Transverse colon (tissue), 4 donors: ENCODE results near the gene TAB3. TPM values are rescaled to one million over a fixed set of nuclear protein-coding genes. Genes with fewer than 3 reads are reported as not detected.

ENCODE experiments used
- DNase-seq: peaks from one replicate; pipeline ENCODE4 v3.0.0-alpha.2; 2019
- H3K27ac ChIP-seq, 4 donors: fragments of 200-600 bp; sonication (generic); 2 replicates each; pipeline ENCODE4 v1.5.1; 2016 to 2018; ENCODE audit warnings: inconsistent platforms in 4 of 4
- H3K27me3 ChIP-seq: fragments of 200-600 bp; sonication (generic); 2 replicates; pipeline ENCODE4 v1.5.1; 2017; ENCODE audit warnings: inconsistent platforms
- H3K36me3 ChIP-seq, 4 donors: fragments of 200-600 bp; sonication (generic); 2 replicates each; pipeline ENCODE4 v1.5.1; 2017 to 2019; ENCODE audit warnings: inconsistent platforms in 4 of 4
- H3K4me1 ChIP-seq, 4 donors: fragments of 200-600 bp; sonication (generic); 2 replicates each; pipeline ENCODE4 v1.5.1; 2017 to 2020; ENCODE audit warnings: inconsistent platforms in 4 of 4
- H3K4me3 ChIP-seq, 4 donors: fragments of 200-600 bp; sonication (generic); 1 replicate in 1 of 4; 2 replicates in 3 of 4; pipeline versions ENCODE4 v1.5.1 to v1.6.1; 2017 to 2019; ENCODE audit warnings: inconsistent platforms in 4 of 4
- H3K9me3 ChIP-seq, 2 donors: fragments of 200-600 bp; sonication (generic); 2 replicates each; pipeline ENCODE4 v1.5.1; 2017 to 2019; ENCODE audit warnings: inconsistent platforms in 2 of 2
- CTCF ChIP-seq, 5 experiments: fragments of 200-600 bp in 3 of 5; fragments of 450-650 bp in 2 of 5; sonication (generic) in 3 of 5; IDR thresholded peaks; 1 replicate in 2 of 5; 2 replicates in 3 of 5; pipeline ENCODE4 v1.5.1; 2016 to 2017; ENCODE audit warnings: antibody characterized with exemption in 5 of 5, inconsistent platforms in 3 of 5, mild to moderate bottlenecking in 2 of 5, moderate library complexity in 1 of 5
- EP300 ChIP-seq: sonication (generic); formaldehyde crosslinking; IDR thresholded peaks from one replicate; pipeline ENCODE4 v1.6.1; 2017; ENCODE audit warnings: antibody characterized with exemption, low read depth
- POLR2A ChIP-seq: fragments of 450-650 bp; IDR thresholded peaks from one replicate; pipeline ENCODE4 v1.6.1; 2016; ENCODE audit warnings: antibody characterized with exemption, mild to moderate bottlenecking, moderate library complexity
- POLR2AphosphoS5 ChIP-seq, 3 donors: sonication (generic); formaldehyde crosslinking; IDR thresholded peaks; one replicate each; pipeline ENCODE4 v1.6.1; 2016; ENCODE audit warnings: antibody characterized with exemption in 3 of 3
- WGBS, 2 donors: methylation state at CpG; one replicate each; pipeline ENCODE4 v1.1.5; 2018; ENCODE audit warnings: low coverage in 1 of 2; 5-methylcytosine and 5-hydroxymethylcytosine counted together
- in situ Hi-C, 4 donors: fragments of 200-750 bp; cut with MboI; loops; one replicate each; pipeline versions ENCODE4 v1.15.0 to v1.15.1; 2017; ENCODE audit warnings: low sequenced_read_pairs in 3 of 4, low pct_ligation_motif_present in 1 of 4, low pct_unique_long_range_greater_than_20kb in 1 of 4
- intact Hi-C: fragments of 100-400 bp; cut with DNase I; formaldehyde crosslinking; loops from one replicate; pipeline ENCODE4 v1.15.1; 2023; ENCODE audit warnings: low total_unique reads
- total RNA-seq, 4 donors: library from RNA; depleted of rRNA; stranded (reverse); fragments of >200 nt; gene quantifications; one replicate each; pipeline ENCODE4 v1.1.0, GENCODE V29; 2016

The TAB3 gene
- total RNA-seq, 4 donors from 2014 or later: 10.3 to 34.0 (median 30.6) TPM

- no peak overlapping the region for H3K4me3 ChIP-seq
- WGBS, 2 donors: 42% methylated on average over 1 of the region's 1 CpG; no CpG with 5 or more reads in 1 of the 2 donors
- no peak overlapping the region for H3K27ac ChIP-seq
These were observed 24.7 kb downstream of the TAB3 start for GRCh38 chrX:30864383-30864785.

GRCh38 chrX:30863974-30864373, 25.1 kb downstream of the TAB3 start:
- Histone ChIP-seq H3K4me1 (no peaks in the 10 kb centered on the region), H3K9me3 (no peaks in the 10 kb centered on the region), H3K4me3 (no peak overlapping the region), H3K36me3 (no peaks in the 10 kb centered on the region), H3K27me3 (no peaks in the 10 kb centered on the region), H3K27ac (no peak overlapping the region)
- in situ Hi-C loops (no loop called here), intact Hi-C loops (no loop called here)
- TF ChIP-seq EP300 (no peak), POLR2AphosphoS5 (IDR thresholded peaks at IDR 0.05) (no peak), CTCF (IDR thresholded peaks at IDR 0.05) (no peak), POLR2A (no peak)
- 68% methylated on average over 1 of the region's 1 CpG; no CpG with 5 or more reads in 1 of the 2 donors for WGBS, 2 donors
- DNase-seq: no peak

More at GRCh38 chrX:30864383-30864785, 24.7 kb downstream of the TAB3 start:
- intact Hi-C loops (no loop called here), in situ Hi-C loops (no loop called here)
- Histone ChIP-seq H3K27me3 (no peaks in the 10 kb centered on the region), H3K36me3 (no peaks in the 10 kb centered on the region), H3K9me3 (no peaks in the 10 kb centered on the region), H3K4me1 (no peaks in the 10 kb centered on the region)
- TF ChIP-seq POLR2AphosphoS5 (IDR thresholded peaks at IDR 0.05): no peak
- TF ChIP-seq CTCF (IDR thresholded peaks at IDR 0.05): no peak
- no peak for TF ChIP-seq EP300
- no peak for TF ChIP-seq POLR2A
- no peak for DNase-seq

GRCh38 chrX:30858098-30858497, 31.0 kb downstream of the TAB3 start:
- Histone ChIP-seq H3K9me3 (no peaks in the 10 kb centered on the region), H3K4me1 (no peaks in the 10 kb centered on the region), H3K36me3 (no peaks in the 10 kb centered on the region), H3K27ac (no peak overlapping the region), H3K4me3 (no peak overlapping the region), H3K27me3 (no peaks in the 10 kb centered on the region)
- WGBS, 2 donors: 56% methylated on average over 1 of the region's 1 CpG; no CpG with 5 or more reads in 1 of the 2 donors
- intact Hi-C loops: no loop called here
- in situ Hi-C loops: no loop called here
- TF ChIP-seq POLR2A (no peak), POLR2AphosphoS5 (IDR thresholded peaks at IDR 0.05) (no peak)
- no peak for DNase-seq

GRCh38 chrX:30851449-30851848, 37.6 kb downstream of the TAB3 start:
- Histone ChIP-seq H3K9me3 (no peaks in the 10 kb centered on the region), H3K36me3 (no peaks in the 10 kb centered on the region), H3K4me3 (no peak overlapping the region), H3K27ac (no peak overlapping the region), H3K27me3 (no peaks in the 10 kb centered on the region), H3K4me1 (no peaks in the 10 kb centered on the region)
- in situ Hi-C loops (no loop called here), intact Hi-C loops (no loop called here)
- whole genome bisulfite sequencing, 2 donors: 69% methylated on average over 1 of the region's 1 CpG; no CpG with 5 or more reads in 1 of the 2 donors
- no peak for DNase-seq
- no peak for TF ChIP-seq EP300
- no peak for TF ChIP-seq POLR2A
- no peak for TF ChIP-seq POLR2AphosphoS5 (IDR thresholded peaks at IDR 0.05)
- no peak for TF ChIP-seq CTCF (IDR thresholded peaks at IDR 0.05)

GRCh38 chrX:30835373-30835772, 53.7 kb downstream of the TAB3 start:
- in situ Hi-C loops: no loop called here
- Histone ChIP-seq H3K9me3 (no peaks in the 10 kb centered on the region), H3K4me3 (no peak overlapping the region), H3K27ac (no peak overlapping the region), H3K4me1 (no peaks in the 10 kb centered on the region), H3K27me3 (no peaks in the 10 kb centered on the region), H3K36me3 (no peaks in the 10 kb centered on the region)
- no peak for DNase-seq
- TF ChIP-seq POLR2AphosphoS5 (IDR thresholded peaks at IDR 0.05): no peak
- TF ChIP-seq EP300: no peak
- no peak for TF ChIP-seq POLR2A
- TF ChIP-seq CTCF (IDR thresholded peaks at IDR 0.05): no peak
- 82% methylated on average over 4 of the region's 4 CpGs; no CpG with 5 or more reads in 1 of the 2 donors for WGBS, 2 donors
- intact Hi-C loops: no loop called here
